Endothelial cell of umbilical vein (primary cell): Measurements from ENCODE around the gene RAMP1. TPM values are rescaled to one million over a fixed set of nuclear protein-coding genes. Genes with fewer than 3 reads are reported as not detected.

ENCODE experiments used
- BruUV-seq: library from RNA; stranded (reverse); fragments of 400-500 nt; replicated peaks from 2 replicates; lab custom pipeline; 2021; lab: Mats Ljungman, UMichigan
- CTCF ChIA-PET: fragments of 300-600, 350-600 bp; sonication (Branson Sonifier 250); formaldehyde crosslinking; loops from one replicate; lab custom pipeline; 2021; ENCODE audit warnings: antibody characterized with exemption, inconsistent platforms; lab: Charles Lee
- POLR2A ChIA-PET: fragments of 300-600, 350-600 bp; sonication (Branson Sonifier 250); formaldehyde crosslinking; loops from one replicate; lab custom pipeline; 2021; ENCODE audit warnings: antibody characterized with exemption, inconsistent platforms; lab: Charles Lee
- DNase-seq: peaks from one replicate; pipeline ENCODE4 v3.0.0-alpha.2; 2011; ENCODE audit warnings: low read depth, low spot score
- FAIRE-seq: peaks from 2 replicates; lab custom pipeline; 2011; peaks lifted over from hg19 to GRCh38; lab: Jason Lieb, UNC
- H2AFZ ChIP-seq: 2 replicates; pipeline ENCODE4 v1.6.0; 2012; ENCODE audit warnings: low read depth, low read length, control low read depth, inconsistent platforms
- H3K27ac ChIP-seq: 2 replicates; pipeline ENCODE4 v1.5.1; 2011; ENCODE audit warnings: low read depth, mild to moderate bottlenecking, control low read depth, low read length, moderate library complexity; ENCODE audit not compliant: insufficient read depth
- H3K27me3 ChIP-seq, 2 experiments: 2 replicates each; pipeline versions ENCODE4 v1.6.0 to v1.6.1; 2011; ENCODE audit warnings: low read length in 2 of 2, mixed read lengths in 1 of 2; ENCODE audit not compliant: control insufficient read depth in 2 of 2, insufficient read depth in 2 of 2
- H3K36me3 ChIP-seq, 2 experiments: 2 replicates in 1 of 2; 3 replicates in 1 of 2; pipeline ENCODE4 v1.5.1; 2011; ENCODE audit warnings: low read length in 2 of 2, mild to moderate bottlenecking in 1 of 2, moderate library complexity in 1 of 2; ENCODE audit not compliant: control insufficient read depth in 2 of 2, insufficient read depth in 2 of 2; ENCODE audit errors: extremely low read depth in 1 of 2
- H3K4me1 ChIP-seq: 3 replicates; pipeline ENCODE4 v1.5.1; 2011; ENCODE audit warnings: mild to moderate bottlenecking, low read length; ENCODE audit not compliant: control insufficient read depth, insufficient read depth; ENCODE audit errors: extremely low read depth
- H3K4me2 ChIP-seq: 2 replicates; pipeline ENCODE4 v1.6.1; 2011; ENCODE audit warnings: low read length, control low read depth, mixed read lengths; ENCODE audit not compliant: insufficient read depth
- H3K4me3 ChIP-seq, 3 experiments: fragments of 200-600 bp in 1 of 3; sonication (generic), shearing (Covaris generic) in 1 of 3; replicated peaks in 1 of 3; 2 replicates each; pipeline ENCODE4 v1.5.1; 2011 to 2016; ENCODE audit warnings: control low read depth in 3 of 3, low read length in 3 of 3, mild to moderate bottlenecking in 2 of 3, inconsistent platforms in 1 of 3, low read depth in 1 of 3, moderate library complexity in 1 of 3; ENCODE audit not compliant: insufficient read depth in 1 of 3
- H3K79me2 ChIP-seq: 2 replicates; pipeline ENCODE4 v1.6.0; 2012; ENCODE audit warnings: low read length, inconsistent platforms; ENCODE audit not compliant: control insufficient read depth, insufficient read depth
- H3K9ac ChIP-seq: replicated peaks from 2 replicates; pipeline ENCODE3; 2011; ENCODE audit warnings: low read length, control low read depth; ENCODE audit not compliant: insufficient read depth; ENCODE audit errors: extremely low read depth
- H3K9me1 ChIP-seq: replicated peaks from 3 replicates; pipeline ENCODE4 v1.6.0; 2011; ENCODE audit warnings: mild to moderate bottlenecking, low read length; ENCODE audit not compliant: control insufficient read depth, insufficient read depth; ENCODE audit errors: extremely low read depth
- H3K9me3 ChIP-seq: replicated peaks from 2 replicates; pipeline ENCODE4 v1.5.1; 2012; ENCODE audit warnings: low read length, inconsistent platforms; ENCODE audit not compliant: control insufficient read depth, insufficient read depth
- H4K20me1 ChIP-seq: replicated peaks from 2 replicates; pipeline ENCODE3; 2011; ENCODE audit warnings: mild to moderate bottlenecking, low read length; ENCODE audit not compliant: control insufficient read depth, insufficient read depth; ENCODE audit errors: extremely low read depth
- CTCF ChIP-seq, 2 donors: IDR thresholded peaks; 1 replicate in 1 of 2; 2 replicates in 1 of 2; pipeline ENCODE4 v1.5.1; 2011; ENCODE audit warnings: low read length in 2 of 2, mild to moderate bottlenecking in 2 of 2, moderate library complexity in 2 of 2, control low read depth in 1 of 2, inconsistent platforms in 1 of 2, low read depth in 1 of 2; ENCODE audit not compliant: insufficient read depth in 1 of 2; ENCODE audit errors: extremely low read depth in 1 of 2
- EZH2 ChIP-seq: IDR thresholded peaks from 2 replicates; pipeline ENCODE4 v1.6.1; 2012; ENCODE audit warnings: borderline replicate concordance, low read depth, mild to moderate bottlenecking, moderate library complexity, low read length, inconsistent platforms; ENCODE audit not compliant: severe bottlenecking
- FOS ChIP-seq: IDR thresholded peaks from 2 replicates; pipeline ENCODE4 v1.6.1; 2011; ENCODE audit warnings: mild to moderate bottlenecking, low read length, moderate library complexity, borderline replicate concordance; ENCODE audit not compliant: insufficient read depth
- GATA2 ChIP-seq: IDR thresholded peaks from 2 replicates; pipeline ENCODE4 v1.7.0; 2011; ENCODE audit warnings: low read depth, mild to moderate bottlenecking, moderate library complexity, mixed read lengths, low read length; ENCODE audit not compliant: insufficient read length, insufficient read depth
- JUN ChIP-seq: IDR thresholded peaks from 2 replicates; pipeline ENCODE4 v1.6.1; 2011; ENCODE audit warnings: borderline replicate concordance, low read depth; ENCODE audit not compliant: insufficient read length, insufficient read depth
- MAX ChIP-seq: IDR thresholded peaks from 2 replicates; pipeline ENCODE4 v1.6.1; 2011; ENCODE audit not compliant: insufficient read depth, insufficient read length
- MYC ChIP-seq: IDR thresholded peaks from one replicate; pipeline ENCODE4 v1.6.1; 2011; ENCODE audit warnings: mild to moderate bottlenecking, low read depth, low read length
- POLR2A ChIP-seq: IDR thresholded peaks from 2 replicates; pipeline ENCODE4 v1.6.1; 2012; ENCODE audit warnings: low read depth, mild to moderate bottlenecking, control low read depth, low read length
- POLR2AphosphoS5 ChIP-seq: IDR thresholded peaks from 2 replicates; pipeline ENCODE4 v1.6.1; 2012; ENCODE audit warnings: low read depth, mild to moderate bottlenecking, control low read depth, low read length, moderate library complexity; ENCODE audit not compliant: insufficient read depth
- dilution Hi-C: fragments of 300-500 bp; cut with MboI; formaldehyde crosslinking; loops from one replicate; pipeline ENCODE4 v1.15.0; 2019; ENCODE audit warnings: low sequenced_read_pairs; ENCODE audit not compliant: extremely low pct_ligation_motif_present
- intact Hi-C: fragments of 100-400 bp; cut with micrococcal nuclease; formaldehyde crosslinking; loops from one replicate; pipeline ENCODE4 v1.10.0; 2022
- polyA plus RNA-seq, 4 experiments: library from polyadenylated mRNA; depleted of rRNA in 3 of 4; stranded (reverse) in 3 of 4; unstranded in 1 of 4; fragments of >200 nt; gene quantifications; 2 replicates each; pipeline versions ENCODE4 v1.2.1 to v1.2.3, GENCODE V29; 2011 to 2012; ENCODE audit warnings: missing spikeins in 1 of 4
- total RNA-seq: library from RNA; stranded (reverse); gene quantifications from 2 replicates; pipeline ENCODE4 v1.2.3, GENCODE V29; 2021

RAMP1 gene
- total and polyA plus RNA-seq, 2 donors (not counting 3 experiments of a cell fraction or from before 2014, with no cell fraction given), result 0.18 TPM; not detected in 1

GRCh38 chr2:237942513-237942899, 83.1 kb downstream of the RAMP1 start:
- TF ChIP-seq MYC (no peak), POLR2AphosphoS5 (no peak), JUN (no peak), FOS (no peak), CTCF (IDR thresholded peaks at IDR 0.05; ENCODE audit: extremely low read depth in 1 of 2, insufficient read depth in 1 of 2, low read depth in 1 of 2, low read length in 2 of 2) (no peak), EZH2 (no peak), GATA2 (no peak), MAX (no peak), POLR2A (no peak)
- H3K27ac ChIP-seq, result no peak overlapping the region
- H3K79me2 ChIP-seq, result no peaks in the 10 kb centered on the region
- peaks cover 16% of the 10 kb centered on the region for H3K4me1 ChIP-seq
- H3K27me3 ChIP-seq, result peaks cover 2 to 7% of the 10 kb centered on the region in 2 experiments
- intact Hi-C loops, result no loop called here
- FAIRE-seq (peak; percentile 49), DNase-seq (peak; percentile 37)
- peak overlapping the region; percentile 53 for H3K4me2 ChIP-seq
- H3K36me3 ChIP-seq, result no peaks in the 10 kb centered on the region
- no peak overlapping the region for H3K9ac ChIP-seq
- no peaks in the 10 kb centered on the region for H3K9me3 ChIP-seq
- H3K9me1 ChIP-seq, result no peaks in the 10 kb centered on the region
- no peak overlapping the region for H2AFZ ChIP-seq
- dilution Hi-C loops, result no loop called here
- POLR2A ChIA-PET, result no interaction called here
- CTCF ChIA-PET, result interaction anchor here (1.1 kb wide), 1 partner anchor 15 kb away, joined by 3 read pairs; no protein-coding TSS in a partner anchor
- BruUV-seq, result no TSS peak
- H4K20me1 ChIP-seq, result no peaks in the 10 kb centered on the region
- no peak overlapping the region for H3K4me3 ChIP-seq
